Tibial artery (tissue), 4 donors: ENCODE measurements around the gene DISP3.
A peak's percentile ranks its signal among the peaks of the same experiment; 100 is the strongest.

Experiments
- DNase-seq, 2 donors: peaks; one replicate each; pipeline ENCODE4 v3.0.0-alpha.2; 2019
- H3K27ac ChIP-seq, 2 donors: fragments of 200-600 bp; sonication (generic) in 1 of 2; 1 replicate in 1 of 2; 2 replicates in 1 of 2; pipeline ENCODE4 v1.5.1; 2018 to 2019; ENCODE audit warnings: mild to moderate bottlenecking in 1 of 2
- H3K27me3 ChIP-seq, 2 donors: fragments of 200-600 bp; sonication (generic) in 1 of 2; one replicate each; pipeline versions ENCODE4 v1.5.1 to v1.6.0; 2016 to 2019
- H3K36me3 ChIP-seq, 3 donors: fragments of 200-600 bp; sonication (generic) in 2 of 3; one replicate each; pipeline ENCODE4 v1.5.1; 2016 to 2019; ENCODE audit warnings: mild to moderate bottlenecking in 2 of 3
- H3K4me1 ChIP-seq, 4 donors: fragments of 200-600 bp; sonication (generic) in 2 of 4; 1 replicate in 3 of 4; 2 replicates in 1 of 4; pipeline ENCODE4 v1.5.1; 2016 to 2019
- H3K4me3 ChIP-seq, 2 donors: fragments of 200-600 bp; sonication (generic) in 1 of 2; 1 replicate in 1 of 2; 2 replicates in 1 of 2; pipeline ENCODE4 v1.5.1; 2018 to 2019; ENCODE audit warnings: mild to moderate bottlenecking in 2 of 2
- H3K9me3 ChIP-seq, 3 donors: fragments of 200-600 bp; sonication (generic) in 1 of 3; one replicate each; pipeline ENCODE4 v1.5.1; 2016 to 2019
- CTCF ChIP-seq, 2 experiments: fragments of 200-600 bp in 1 of 2; fragments of 450-650 bp in 1 of 2; IDR thresholded peaks; one replicate each; pipeline ENCODE4 v1.5.1; 2017 to 2019; ENCODE audit warnings: antibody characterized with exemption in 2 of 2, mild to moderate bottlenecking in 1 of 2, moderate library complexity in 1 of 2
- intact Hi-C: fragments of 100-400 bp; cut with DNase I; formaldehyde crosslinking; loops from one replicate; pipeline ENCODE4 v1.15.0; 2023; ENCODE audit warnings: low total_unique reads

The DISP3 gene

GRCh38 chr1:11500881-11501280 is 21.9 kb downstream of the DISP3 start:
- peaks cover 0 to 22% (median 14%) of the 10 kb centered on the region in 3 donors for H3K9me3 ChIP-seq
- H3K4me1 ChIP-seq: no peaks in the 10 kb centered on the region
- DNase-seq: no peak
- peaks cover 0 to 61% of the 10 kb centered on the region in 2 donors for H3K27me3 ChIP-seq
- H3K36me3 ChIP-seq: no peaks in the 10 kb centered on the region
- no peak for TF ChIP-seq CTCF (IDR thresholded peaks at IDR 0.05)
- no peak overlapping the region for H3K27ac ChIP-seq
- intact Hi-C loops: no loop called here
- no peak overlapping the region for H3K4me3 ChIP-seq

DNA sequence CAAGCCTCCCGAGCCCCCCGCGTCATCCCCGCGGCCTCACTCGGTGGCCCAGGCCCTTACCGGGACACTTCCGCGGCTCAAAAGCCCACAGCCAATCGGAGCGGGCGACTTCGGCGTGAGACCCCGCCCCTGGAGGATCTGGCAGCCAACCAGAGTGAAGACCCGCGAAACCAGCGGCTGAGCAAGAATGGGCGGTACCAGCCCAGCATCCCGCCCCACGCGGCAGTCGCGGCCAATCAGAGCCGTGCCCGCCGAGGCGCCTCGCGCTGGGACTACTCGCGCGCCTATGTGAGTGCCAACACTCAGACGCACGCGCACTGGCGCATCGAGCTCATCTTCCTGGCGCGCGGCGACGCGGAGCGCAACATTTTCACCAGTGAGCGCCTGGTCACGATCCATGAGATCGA is 22.5 kb downstream of the DISP3 start:
- Histone ChIP-seq H3K27ac (no peak overlapping the region), H3K4me3 (no peak overlapping the region), H3K9me3 (peaks cover 0 to 26% (median 14%) of the 10 kb centered on the region in 3 donors), H3K36me3 (no peaks in the 10 kb centered on the region), H3K27me3 (peaks cover 0 to 59% of the 10 kb centered on the region in 2 donors), H3K4me1 (no peaks in the 10 kb centered on the region)
- TF ChIP-seq CTCF (IDR thresholded peaks at IDR 0.05): no peak
- intact Hi-C loops: no loop called here
- DNase-seq: peak in 1 of 2 donors; percentile 42

DNA sequence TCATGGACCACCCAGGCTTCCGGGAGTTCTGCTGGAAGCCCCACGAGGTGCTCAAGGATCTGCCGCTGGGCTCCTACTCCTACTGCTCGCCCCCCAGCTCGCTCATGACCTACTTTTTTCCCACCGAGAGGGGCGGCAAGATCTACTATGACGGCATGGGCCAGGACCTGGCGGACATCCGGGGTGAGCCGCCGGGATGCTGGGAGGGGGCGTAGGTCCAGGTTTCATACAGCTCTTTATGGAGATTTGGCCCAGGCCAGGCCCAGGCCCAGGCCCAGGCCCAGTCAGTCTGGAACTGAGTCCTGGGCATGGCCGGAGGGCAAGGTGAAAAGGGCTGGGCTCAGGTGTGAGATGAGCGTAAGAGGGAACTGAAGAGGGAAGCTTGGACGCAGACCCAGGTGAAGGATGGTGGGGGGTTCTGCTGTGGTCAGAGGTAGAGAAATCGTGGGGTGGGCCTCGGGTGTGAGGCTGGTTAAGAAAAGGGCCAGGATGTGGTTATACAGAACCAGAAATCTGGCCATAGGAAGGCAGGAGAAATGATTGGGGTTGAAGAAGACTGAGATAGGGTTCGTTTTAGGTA is 23.0 kb downstream of the DISP3 start:
- intact Hi-C loops: no loop called here
- no peak overlapping the region for H3K27ac ChIP-seq
- no peak for TF ChIP-seq CTCF (IDR thresholded peaks at IDR 0.05)
- H3K27me3 ChIP-seq: peaks cover 0 to 55% of the 10 kb centered on the region in 2 donors
- H3K36me3 ChIP-seq: no peaks in the 10 kb centered on the region
- peaks cover 0 to 31% (median 19%) of the 10 kb centered on the region in 3 donors for H3K9me3 ChIP-seq
- no peak overlapping the region for H3K4me3 ChIP-seq
- H3K4me1 ChIP-seq: no peaks in the 10 kb centered on the region
- peak in 1 of 2 donors; percentile 17 for DNase-seq

DNA sequence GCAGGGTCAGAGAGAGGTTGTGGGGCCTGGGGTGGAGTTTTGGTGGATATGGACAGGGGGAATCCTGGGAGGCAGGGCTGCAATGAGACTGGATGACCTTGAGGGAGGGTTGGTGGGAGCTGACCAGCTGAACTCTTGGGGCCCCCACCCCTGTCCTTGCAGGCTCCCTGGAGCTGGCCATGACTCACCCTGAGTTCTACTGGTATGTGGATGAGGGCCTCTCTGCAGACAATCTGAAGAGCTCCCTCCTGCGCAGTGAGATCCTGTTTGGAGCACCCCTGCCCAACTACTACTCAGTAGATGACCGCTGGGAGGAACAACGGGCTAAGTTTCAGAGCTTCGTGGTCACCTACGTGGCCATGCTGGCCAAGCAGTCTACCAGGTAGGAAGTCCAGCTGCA is 23.6 kb downstream of the DISP3 start:
- no peak for TF ChIP-seq CTCF (IDR thresholded peaks at IDR 0.05)
- no peak overlapping the region for H3K4me3 ChIP-seq
- peak in 1 of 2 donors; percentile 35 for DNase-seq
- intact Hi-C loops: no loop called here
- H3K36me3 ChIP-seq: no peaks in the 10 kb centered on the region
- H3K27ac ChIP-seq: no peak overlapping the region
- H3K4me1 ChIP-seq: no peaks in the 10 kb centered on the region
- H3K9me3 ChIP-seq: peaks cover 0 to 36% (median 24%) of the 10 kb centered on the region in 3 donors
- peaks cover 0 to 55% of the 10 kb centered on the region in 2 donors for H3K27me3 ChIP-seq

DNA sequence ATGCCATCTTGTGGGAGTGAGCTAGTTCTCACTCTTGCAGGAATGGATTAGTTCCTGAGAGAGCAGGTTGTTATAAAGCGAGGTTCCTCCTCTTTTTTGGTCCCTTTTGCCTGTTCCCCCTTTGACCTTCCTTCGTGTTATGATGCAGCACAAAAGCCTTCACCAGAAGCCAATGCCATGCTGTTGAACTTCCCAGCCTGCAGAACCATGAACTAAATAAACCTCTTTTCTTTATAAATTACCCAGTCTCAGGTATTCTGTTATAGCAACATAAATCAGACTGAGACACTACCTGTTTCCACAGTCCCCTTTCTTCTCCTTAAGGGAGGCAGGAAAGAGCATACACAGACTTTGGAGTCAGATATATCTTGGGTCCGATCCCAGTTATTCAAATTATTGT is 25.6 kb downstream of the DISP3 start:
- Histone ChIP-seq H3K27me3 (peaks cover 0 to 37% of the 10 kb centered on the region in 2 donors), H3K4me1 (no peaks in the 10 kb centered on the region), H3K27ac (no peak overlapping the region), H3K9me3 (peaks cover 0 to 37% (median 26%) of the 10 kb centered on the region in 3 donors), H3K4me3 (no peak overlapping the region), H3K36me3 (no peaks in the 10 kb centered on the region)
- no peak for TF ChIP-seq CTCF (IDR thresholded peaks at IDR 0.05)
- intact Hi-C loops: no loop called here
- DNase-seq: no peak
